RWPE2 (cell line): ENCODE data around the gene SEMA5A.

Experiments
- ATAC-seq: fragments of 200-7000 bp; cut with Tn5 transposase; 3 replicates; pipeline ENCODE4 v1.9.1; 2021; ENCODE audit warnings: low read depth
- DNase-seq: peaks from one replicate; pipeline ENCODE4 v3.0.0-alpha.2; 2020; ENCODE audit warnings: low spot score
- H3K27ac ChIP-seq: fragments of 450-650 bp; 2 replicates; pipeline ENCODE4 v1.5.1; 2017; ENCODE audit warnings: mild to moderate bottlenecking; ENCODE audit not compliant: poor library complexity, severe bottlenecking
- H3K27me3 ChIP-seq: fragments of 250-450 bp; sonication (Bioruptor Pico); 2 replicates; pipeline ENCODE4 v1.5.1; 2021; ENCODE audit warnings: mild to moderate bottlenecking, moderate library complexity; ENCODE audit not compliant: insufficient read depth, poor library complexity, severe bottlenecking
- H3K36me3 ChIP-seq: fragments of 250-450 bp; sonication (Bioruptor Pico); 2 replicates; pipeline ENCODE4 v1.5.1; 2020; ENCODE audit warnings: low read depth, mild to moderate bottlenecking, moderate library complexity
- H3K4me1 ChIP-seq: fragments of 250-450 bp; sonication (Bioruptor Pico); 2 replicates; pipeline ENCODE4 v1.5.1; 2021; ENCODE audit warnings: mild to moderate bottlenecking, moderate library complexity; ENCODE audit not compliant: insufficient read depth, poor library complexity, severe bottlenecking
- H3K4me3 ChIP-seq: fragments of 250-450 bp; sonication (Bioruptor Pico); 2 replicates; pipeline ENCODE4 v1.5.1; 2021; ENCODE audit warnings: mild to moderate bottlenecking, moderate library complexity; ENCODE audit not compliant: severe bottlenecking
- H3K9me3 ChIP-seq: fragments of 250-450 bp; sonication (Bioruptor Pico); 2 replicates; pipeline ENCODE4 v1.5.1; 2021; ENCODE audit warnings: mild to moderate bottlenecking, moderate library complexity; ENCODE audit not compliant: severe bottlenecking
- CTCF ChIP-seq: fragments of 450-650 bp; IDR thresholded peaks from one replicate; pipeline ENCODE4 v1.5.1; 2017; ENCODE audit warnings: mild to moderate bottlenecking, moderate library complexity; ENCODE audit not compliant: poor library complexity, severe bottlenecking

Gene SEMA5A

GRCh38 chr5:9537223-9538141, 8.4 kb downstream of the SEMA5A start:
- ATAC-seq (no peak), DNase-seq (no peak)
- Histone ChIP-seq H3K4me1 (no peaks in the 10 kb centered on the region), H3K27me3 (no peaks in the 10 kb centered on the region), H3K36me3 (no peaks in the 10 kb centered on the region), H3K4me3 (no peak overlapping the region), H3K27ac (no peak overlapping the region), H3K9me3 (no peaks in the 10 kb centered on the region)
- no peak for TF ChIP-seq CTCF

GRCh38 chr5:9536717-9537116, 9.2 kb downstream of the SEMA5A start:
- no peak overlapping the region for H3K27ac ChIP-seq
- H3K4me1 ChIP-seq: no peaks in the 10 kb centered on the region
- DNase-seq (no peak), ATAC-seq (no peak)
- no peaks in the 10 kb centered on the region for H3K9me3 ChIP-seq
- H3K36me3 ChIP-seq: no peaks in the 10 kb centered on the region
- no peak for TF ChIP-seq CTCF
- H3K27me3 ChIP-seq: no peaks in the 10 kb centered on the region
- H3K4me3 ChIP-seq: no peak overlapping the region

GRCh38 chr5:9534881-9535517, 10.9 kb downstream of the SEMA5A start:
- Histone ChIP-seq H3K27me3 (no peaks in the 10 kb centered on the region), H3K36me3 (no peaks in the 10 kb centered on the region), H3K27ac (no peak overlapping the region), H3K9me3 (no peaks in the 10 kb centered on the region), H3K4me1 (no peaks in the 10 kb centered on the region), H3K4me3 (no peak overlapping the region)
- TF ChIP-seq CTCF: no peak
- ATAC-seq (peak; percentile 41; the same call in 1 of the 3 replicates), DNase-seq (no peak)

GRCh38 chr5:9533562-9534364, 12.1 kb downstream of the SEMA5A start:
- DNase-seq: no peak
- no peak for ATAC-seq
- Histone ChIP-seq H3K27me3 (no peaks in the 10 kb centered on the region), H3K9me3 (no peaks in the 10 kb centered on the region), H3K27ac (no peak overlapping the region), H3K4me1 (no peaks in the 10 kb centered on the region), H3K4me3 (no peak overlapping the region), H3K36me3 (no peaks in the 10 kb centered on the region)
- TF ChIP-seq CTCF: no peak
